Activated CD8-positive, alpha-beta memory T cell treated with anti-CD3 and anti-CD28 coated beads, Interleukin-2, amount 50 U/mL, for 48 hours (primary cell): ENCODE results near the gene TAOK3.
"Not testable (repeated sequence)": the region's sequence is repeated elsewhere in the genome, so short reads cannot be mapped to it uniquely, and the experiment has no call there.

Experiments used
- DNase-seq: peaks from one replicate; pipeline ENCODE4 v3.0.0-alpha.2; 2020

TAOK3 gene

GRCh38 chr12:118188690-118189371 is 183.9 kb downstream of the TAOK3 start:
- DNase-seq: no peak

GRCh38 chr12:118187751-118188435 is 184.8 kb downstream of the TAOK3 start:
- DNase-seq: no peak

- DNase-seq: no peak
Observed at GRCh38 chr12:118185602-118186397, 186.9 kb downstream of the TAOK3 start.

- DNase-seq: no peak
Observed at GRCh38 chr12:118183711-118184110, 189.0 kb downstream of the TAOK3 start.

- DNase-seq: no peak
Observed at GRCh38 chr12:118183155-118183554, 189.6 kb downstream of the TAOK3 start.

- no peak for DNase-seq
Observed at GRCh38 chr12:118175823-118176447, 196.8 kb downstream of the TAOK3 start.

- no peak for DNase-seq
Observed at GRCh38 chr12:118166946-118167345, 205.8 kb downstream of the TAOK3 start.

GRCh38 chr12:118164798-118165486 is 207.8 kb downstream of the TAOK3 start:
- DNase-seq: no peak

GRCh38 chr12:118160536-118160935 is 212.2 kb downstream of the TAOK3 start:
- DNase-seq: no peak

GRCh38 chr12:118151755-118152154 is 221.0 kb downstream of the TAOK3 start:
- no peak for DNase-seq

- no peak for DNase-seq
Observed at GRCh38 chr12:118150625-118151024, 222.1 kb downstream of the TAOK3 start.

- DNase-seq: no peak
Observed at GRCh38 chr12:118148287-118148686, 224.4 kb downstream of the TAOK3 start.

- no peak for DNase-seq
Observed at GRCh38 chr12:118145798-118146156, 226.9 kb downstream of the TAOK3 start.

GRCh38 chr12:118145113-118145797 is 227.5 kb downstream of the TAOK3 start:
- DNase-seq: no peak

GRCh38 chr12:118144499-118144898 is 228.2 kb downstream of the TAOK3 start:
- no peak for DNase-seq

- DNase-seq: no peak
Observed at GRCh38 chr12:118140825-118141224, 231.9 kb downstream of the TAOK3 start.

- DNase-seq: no peak
Observed at GRCh38 chr12:118137148-118137678, 235.5 kb downstream of the TAOK3 start.

GRCh38 chr12:118136559-118137003 is 236.1 kb downstream of the TAOK3 start:
- peak; percentile 76 for DNase-seq

- peak; percentile 96 for DNase-seq
Observed at GRCh38 chr12:118135788-118136558, 236.7 kb downstream of the TAOK3 start, which contains the start of gene PEBP1. Gene PEBP1 (plus strand): TSS chr12:118136124. CDS start chr12:118136210, 86 bp downstream.

GRCh38 chr12:118129436-118129835 is 243.3 kb downstream of the TAOK3 start:
- DNase-seq: not testable (repeated sequence)

GRCh38 chr12:118127867-118128266 is 244.8 kb downstream of the TAOK3 start:
- no peak for DNase-seq
